HepG2 (cell line): ENCODE data around the gene ADH1B. TPM values are rescaled to one million over a fixed set of nuclear protein-coding genes. Genes with fewer than 3 reads are reported as not detected.

Source experiments
- ATAC-seq: fragments of 200-7000 bp; cut with Tn5 transposase; 3 replicates; pipeline ENCODE4 v1.9.1; 2020; ENCODE audit warnings: mild to moderate bottlenecking, moderate library complexity
- BruUV-seq: library from RNA; stranded (reverse); fragments of 400-500 nt; replicated peaks from 2 replicates; lab custom pipeline; 2021; lab: Mats Ljungman, UMichigan
- CTCF ChIA-PET: fragments of 300-600 bp; formaldehyde crosslinking; extraction: SDS; loops from one replicate; lab custom pipeline; 2021; ENCODE audit warnings: low total read pairs, inconsistent platforms, low intra/inter-chr PET ratio; lab: Yijun Ruan, JAX
- POLR2A ChIA-PET: fragments of 350-600 bp; sonication (Branson Sonifier 250); formaldehyde crosslinking; loops from one replicate; lab custom pipeline; 2020; ENCODE audit warnings: antibody characterized with exemption, inconsistent platforms; lab: Yijun Ruan, JAX
- DNase-seq: peaks from one replicate; pipeline ENCODE4 v3.0.0-alpha.2; 2015; ENCODE audit warnings: low spot score
- FAIRE-seq: peaks from 3 replicates; lab custom pipeline; 2011; peaks lifted over from hg19 to GRCh38; lab: Jason Lieb, UNC
- H2AFZ ChIP-seq: one replicate; pipeline ENCODE4 v1.6.1; 2011; ENCODE audit warnings: low read length, inconsistent platforms
- H3K27ac ChIP-seq: fragments of 300-600 bp; 3 replicates; pipeline ENCODE4 v1.8.0; 2011; ENCODE audit warnings: mixed run types, mild to moderate bottlenecking, mixed read lengths, low read length, inconsistent platforms; ENCODE audit not compliant: insufficient read depth; ENCODE audit errors: extremely low read length
- H3K27me3 ChIP-seq, 2 experiments: fragments of 200-600 bp in 1 of 2; 2 replicates in 1 of 2; 3 replicates in 1 of 2; pipeline versions ENCODE4 v1.6.0 to v1.8.0; 2011; ENCODE audit warnings: low read length in 2 of 2, mild to moderate bottlenecking in 2 of 2, moderate library complexity in 2 of 2, inconsistent platforms in 1 of 2; ENCODE audit not compliant: insufficient read depth in 2 of 2, control insufficient read depth in 1 of 2
- H3K36me3 ChIP-seq, 2 experiments: fragments of 200-600 bp in 1 of 2; replicated peaks in 1 of 2; 2 replicates in 1 of 2; 3 replicates in 1 of 2; pipeline versions ENCODE4 v1.5.1 to v1.8.0; 2011; ENCODE audit warnings: low read length in 2 of 2, inconsistent platforms in 1 of 2; ENCODE audit not compliant: insufficient read depth in 2 of 2, control insufficient read depth in 1 of 2
- H3K4me1 ChIP-seq: 2 replicates; pipeline ENCODE4 v1.5.1; 2012; ENCODE audit warnings: low read length, inconsistent platforms; ENCODE audit not compliant: insufficient read depth
- H3K4me2 ChIP-seq: 2 replicates; pipeline ENCODE4 v1.6.0; 2011; ENCODE audit warnings: low read depth, low read length, inconsistent platforms
- H3K4me3 ChIP-seq, 3 experiments: fragments of 200-600 bp in 1 of 3; sonication (generic), shearing (Covaris generic) in 1 of 3; replicated peaks in 1 of 3; 2 replicates each; pipeline ENCODE4 v1.5.1; 2011 to 2016; ENCODE audit warnings: low read length in 3 of 3, inconsistent platforms in 2 of 3, low read depth in 2 of 3, mild to moderate bottlenecking in 2 of 3, control low read depth in 1 of 3, mixed read lengths in 1 of 3; ENCODE audit not compliant: insufficient read depth in 1 of 3
- H3K79me2 ChIP-seq: one replicate; pipeline ENCODE4 v1.6.1; 2011; ENCODE audit warnings: low read length, inconsistent platforms; ENCODE audit not compliant: insufficient read depth
- H3K9ac ChIP-seq: 2 replicates; pipeline ENCODE4 v1.6.0; 2011; ENCODE audit warnings: mild to moderate bottlenecking, low read depth, low read length, inconsistent platforms; ENCODE audit not compliant: insufficient read depth
- H3K9me3 ChIP-seq: 2 replicates; pipeline ENCODE4 v1.5.1; 2012; ENCODE audit warnings: mild to moderate bottlenecking, low read length
- H4K20me1 ChIP-seq: 2 replicates; pipeline ENCODE4 v1.6.0; 2011; ENCODE audit warnings: inconsistent platforms, mild to moderate bottlenecking, low read length, moderate library complexity; ENCODE audit not compliant: insufficient read depth
- MXD4 ChIP-seq: IDR thresholded peaks from 2 replicates; pipeline ENCODE4 v1.6.1; 2016; ENCODE audit warnings: mild to moderate bottlenecking, missing biosample characterization, missing genetic modification reagents
- ZNF264 ChIP-seq: sonication (generic); formaldehyde crosslinking; IDR thresholded peaks from 2 replicates; pipeline ENCODE4 v1.4.0; 2020; ENCODE audit warnings: missing genetic modification reagents
- in situ Hi-C: cut with HindIII; loops from 2 replicates; pipeline ENCODE4 v1.10.0; 2017; ENCODE audit warnings: low pct_unique_long_range_greater_than_20kb; ENCODE audit not compliant: extremely low pct_ligation_motif_present
- intact Hi-C: fragments of 100-400 bp; cut with micrococcal nuclease; formaldehyde crosslinking; loops from one replicate; pipeline ENCODE4 v1.10.0; 2022; ENCODE audit not compliant: unreplicated experiment
- polyA plus RNA-seq, 8 experiments: library from polyadenylated mRNA; depleted of rRNA in 3 of 8; stranded (reverse) in 7 of 8; unstranded in 1 of 8; fragments of >200 nt; fragmentation: Illumina TruSeq in 4 of 8; extraction: Trizol in 4 of 8; gene quantifications; 2 replicates each; pipeline versions ENCODE4 v1.2.1 to v1.2.3, GENCODE V29; 2011 to 2016; ENCODE audit warnings: low read depth in 4 of 8, missing spikeins in 1 of 8, mixed read lengths in 1 of 8; ENCODE audit not compliant: insufficient read depth in 1 of 8
- total RNA-seq, 5 experiments: library from RNA; depleted of rRNA; stranded (reverse); fragments of >200 nt; fragmentation: Illumina TruSeq; extraction: Trizol; gene quantifications; 2 replicates each; pipeline ENCODE4 v1.2.3, GENCODE V29; 2016; ENCODE audit warnings: low read depth in 1 of 5
- TF ChIP-seq, protein P1 (sequence below), 2 experiments: sonication (generic) in 1 of 2; formaldehyde crosslinking in 1 of 2; IDR thresholded peaks; 2 replicates each; pipeline versions ENCODE4 v1.6.1 to v1.9.0; 2014 to 2022; ENCODE audit warnings: antibody characterized with exemption in 1 of 2, borderline replicate concordance in 1 of 2, inconsistent platforms in 1 of 2, low read depth in 1 of 2, missing genetic modification reagents in 1 of 2

ADH1B gene
- total and polyA plus RNA-seq, 2 of the 13 experiments (the other 11 are each of a cell fraction or from before 2014, with no cell fraction given), result 0.05 to 0.40 TPM

DNA sequence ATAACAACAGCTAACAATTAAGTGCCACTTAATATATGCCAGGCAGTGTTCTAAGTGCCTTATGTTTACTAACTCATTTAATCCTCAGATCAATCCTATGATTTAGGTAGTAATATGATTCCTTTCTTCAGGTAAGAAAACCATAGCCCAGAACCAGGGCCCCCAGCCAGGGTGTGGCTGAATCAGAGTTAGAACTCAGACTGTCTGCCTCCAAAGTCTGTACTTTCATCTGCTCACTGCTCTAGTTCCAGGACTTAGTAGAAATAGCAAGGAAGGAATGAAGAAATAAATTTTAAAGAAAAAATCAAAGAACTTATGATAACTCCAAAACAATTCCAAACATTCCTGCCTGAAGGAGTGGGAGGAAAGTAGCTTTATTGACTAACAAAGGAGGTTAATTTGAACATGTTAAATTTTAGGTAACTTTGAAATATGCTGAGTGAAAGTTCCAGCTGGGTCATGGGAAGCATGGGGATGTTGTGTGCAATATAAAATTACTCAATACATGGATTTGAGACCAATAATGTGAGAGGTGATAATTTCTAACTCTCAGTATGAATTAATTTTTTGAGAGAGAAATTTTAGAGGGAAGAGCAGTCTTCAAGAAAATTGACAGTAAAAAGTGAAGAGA, 40.2 kb upstream of the ADH1B start:
- Histone ChIP-seq H3K79me2 (no peaks in the 10 kb centered on the region), H3K36me3 (no peaks in the 10 kb centered on the region), H3K27me3 (no peaks in the 10 kb centered on the region), H3K9me3 (no peaks in the 10 kb centered on the region), H3K9ac (no peak overlapping the region), H3K4me1 (no peaks in the 10 kb centered on the region), H3K4me2 (no peak overlapping the region), H3K4me3 (no peak overlapping the region), H3K27ac (no peak overlapping the region), H2AFZ (no peak overlapping the region), H4K20me1 (no peaks in the 10 kb centered on the region)
- ChIA-PET CTCF (no interaction called here), POLR2A (no interaction called here)
- TF ChIP-seq ZNF264 (CRISPR knock-in tag) (no peak), MXD4 (CRISPR knock-in tag) (no peak)
- TF ChIP-seq, protein P1, sequence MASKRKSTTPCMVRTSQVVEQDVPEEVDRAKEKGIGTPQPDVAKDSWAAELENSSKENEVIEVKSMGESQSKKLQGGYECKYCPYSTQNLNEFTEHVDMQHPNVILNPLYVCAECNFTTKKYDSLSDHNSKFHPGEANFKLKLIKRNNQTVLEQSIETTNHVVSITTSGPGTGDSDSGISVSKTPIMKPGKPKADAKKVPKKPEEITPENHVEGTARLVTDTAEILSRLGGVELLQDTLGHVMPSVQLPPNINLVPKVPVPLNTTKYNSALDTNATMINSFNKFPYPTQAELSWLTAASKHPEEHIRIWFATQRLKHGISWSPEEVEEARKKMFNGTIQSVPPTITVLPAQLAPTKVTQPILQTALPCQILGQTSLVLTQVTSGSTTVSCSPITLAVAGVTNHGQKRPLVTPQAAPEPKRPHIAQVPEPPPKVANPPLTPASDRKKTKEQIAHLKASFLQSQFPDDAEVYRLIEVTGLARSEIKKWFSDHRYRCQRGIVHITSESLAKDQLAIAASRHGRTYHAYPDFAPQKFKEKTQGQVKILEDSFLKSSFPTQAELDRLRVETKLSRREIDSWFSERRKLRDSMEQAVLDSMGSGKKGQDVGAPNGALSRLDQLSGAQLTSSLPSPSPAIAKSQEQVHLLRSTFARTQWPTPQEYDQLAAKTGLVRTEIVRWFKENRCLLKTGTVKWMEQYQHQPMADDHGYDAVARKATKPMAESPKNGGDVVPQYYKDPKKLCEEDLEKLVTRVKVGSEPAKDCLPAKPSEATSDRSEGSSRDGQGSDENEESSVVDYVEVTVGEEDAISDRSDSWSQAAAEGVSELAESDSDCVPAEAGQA (IDR thresholded peaks at IDR 0.05; ENCODE audit: low read depth), result no peak
- TF ChIP-seq, protein P1 (CRISPR knock-in tag; IDR thresholded peaks at IDR 0.05; ENCODE audit: borderline replicate concordance), result no peak
- ATAC-seq (no peak), DNase-seq (no peak), FAIRE-seq (no peak)
- no TSS peak for BruUV-seq
- in situ Hi-C loops (no loop called here), intact Hi-C loops (no loop called here)
